H4 (cell line): ENCODE results near the gene DHX16. TPM values are rescaled to one million over a fixed set of nuclear protein-coding genes. Genes with fewer than 3 reads are reported as not detected.

ENCODE experiments used
- DNase-seq: peaks from one replicate; pipeline ENCODE4 v3.0.0-alpha.2; 2015; ENCODE audit warnings: low spot score
- total RNA-seq: library from RNA; depleted of rRNA; stranded (reverse); fragments of >200 nt; shearing (Covaris generic); gene quantifications from 2 replicates; pipeline ENCODE4 v1.2.3, GENCODE V29; 2014; rRNA removed

The DHX16 gene
- total RNA-seq, 1 experiment from 2014 or later = 29.9 TPM

GRCh38 chr6:30610065-30610464 is 62.7 kb downstream of the DHX16 start:
- no peak for DNase-seq

- DNase-seq = no peak
Measured at GRCh38 chr6:30603961-30604360, 68.8 kb downstream of the DHX16 start.

Other genes starting within 250 kb of the DHX16 start
- 82.8 and 95.1 TPM in 2 replicates for gene HLA-E, start 183.5 kb downstream of the DHX16 start, total RNA-seq
- gene GNL1, start 116.5 kb downstream of the DHX16 start, total RNA-seq = 42.1 and 56.7 TPM in 2 replicates
- gene PRR3, start 115.7 kb downstream of the DHX16 start, total RNA-seq = 17.9 and 25.4 TPM in 2 replicates
- gene ABCF1, start 101.6 kb downstream of the DHX16 start, total RNA-seq = 30.7 and 46.7 TPM in 2 replicates
- 14.8 and 15.9 TPM in 2 replicates for gene PPP1R10, start 55.8 kb downstream of the DHX16 start, total RNA-seq
- gene MRPS18B, start 55.2 kb downstream of the DHX16 start, total RNA-seq = 72.6 and 141 TPM in 2 replicates
- 7.0 and 8.5 TPM in 2 replicates for gene ATAT1, start 46.1 kb downstream of the DHX16 start, total RNA-seq
- 2.9 and 6.0 TPM in 2 replicates for gene C6orf136, start 25.9 kb downstream of the DHX16 start, total RNA-seq
- 49.9 and 50.9 TPM in 2 replicates for gene PPP1R18, start 13.6 kb upstream of the DHX16 start, total RNA-seq
- gene NRM, start 18.0 kb upstream of the DHX16 start, total RNA-seq = 15.0 and 20.1 TPM in 2 replicates
- gene MDC1, start 44.3 kb upstream of the DHX16 start, total RNA-seq = 7.8 and 8.7 TPM in 2 replicates
- 1,333 and 1,508 TPM in 2 replicates for gene TUBB, start 47.3 kb upstream of the DHX16 start, total RNA-seq
- 206 and 213 TPM in 2 replicates for gene FLOT1, start 69.7 kb upstream of the DHX16 start, total RNA-seq
- gene IER3, start 71.5 kb upstream of the DHX16 start, total RNA-seq = 53.1 and 58.9 TPM in 2 replicates
- 16.0 and 30.1 TPM in 2 replicates for gene DDR1, start 211.5 kb upstream of the DHX16 start, total RNA-seq
- gene GTF2H4, start 235.2 kb upstream of the DHX16 start, total RNA-seq = 8.4 and 8.5 TPM in 2 replicates
- gene VARS2, start 241.2 kb upstream of the DHX16 start, total RNA-seq = 10.5 and 17.6 TPM in 2 replicates